Testis (tissue), 3 donors: ENCODE measurements around the gene ERMP1. TPM values are rescaled to one million over a fixed set of nuclear protein-coding genes. Genes with fewer than 3 reads are reported as not detected.

Experiments
- DNase-seq: peaks from one replicate; pipeline ENCODE4 v3.0.0-alpha.2; 2019
- H3K27ac ChIP-seq, 2 donors: fragments of 200-600 bp; sonication (generic); one replicate each; pipeline ENCODE4 v1.5.1; 2019
- H3K27me3 ChIP-seq: fragments of 200-600 bp; sonication (generic); one replicate; pipeline ENCODE4 v1.5.1; 2019
- H3K36me3 ChIP-seq: fragments of 200-600 bp; sonication (generic); one replicate; pipeline ENCODE4 v1.5.1; 2017; ENCODE audit warnings: low read depth; ENCODE audit errors: missing control alignments
- H3K4me1 ChIP-seq: fragments of 200-600 bp; sonication (generic); one replicate; pipeline ENCODE4 v1.5.1; 2019
- H3K4me3 ChIP-seq, 2 donors: fragments of 200-600 bp; sonication (generic); one replicate each; pipeline ENCODE4 v1.5.1; 2017 to 2019
- H3K9me3 ChIP-seq: fragments of 200-600 bp; sonication (generic); one replicate; pipeline ENCODE4 v1.5.1; 2017
- CTCF ChIP-seq, 3 experiments: fragments of 450-650 bp in 2 of 3; fragments of 200-600 bp in 1 of 3; sonication (generic) in 1 of 3; IDR thresholded peaks; one replicate each; pipeline ENCODE4 v1.5.1; 2016 to 2019; ENCODE audit warnings: antibody characterized with exemption in 3 of 3, mild to moderate bottlenecking in 2 of 3, moderate library complexity in 1 of 3
- POLR2A ChIP-seq: fragments of 450-650 bp; IDR thresholded peaks from one replicate; pipeline ENCODE4 v1.6.1; 2017; ENCODE audit warnings: antibody characterized with exemption, mild to moderate bottlenecking, moderate library complexity
- WGBS, 2 donors: methylation state at CpG; one replicate each; pipeline ENCODE4 v1.1.5; 2018; 5-methylcytosine and 5-hydroxymethylcytosine counted together
- intact Hi-C: fragments of 100-400 bp; cut with DNase I; formaldehyde crosslinking; loops from one replicate; pipeline ENCODE4 v1.15.1; 2023; ENCODE audit warnings: low total_unique reads
- polyA plus RNA-seq: library from polyadenylated mRNA; stranded (reverse); fragments of 350-450 nt; fragmentation: Illumina TruSeq; extraction: RNeasy Lipid Tissue Mini Kit (QIAGEN cat#74804); gene quantifications from one replicate; pipeline ENCODE4 v1.2.3, GENCODE V29; 2014; ENCODE audit warnings: low read depth, low replicate concordance; ENCODE audit not compliant: insufficient read depth
- total RNA-seq, 2 donors: library from RNA; depleted of rRNA; stranded (reverse); fragments of >200 nt; gene quantifications; one replicate each; pipeline ENCODE4 v1.2.3, GENCODE V29; 2016

Gene ERMP1
- total and polyA plus RNA-seq, 3 donors from 2014 or later, result 25.7 to 28.9 (median 28.4) TPM

GRCh38 chr9:5756633-5757032, 76.3 kb downstream of the ERMP1 start:
- intact Hi-C loops, result no loop called here
- H3K9me3 ChIP-seq, result no peaks in the 10 kb centered on the region
- H3K4me1 ChIP-seq, result no peaks in the 10 kb centered on the region
- H3K4me3 ChIP-seq, result no peak overlapping the region
- H3K27ac ChIP-seq, result no peak overlapping the region
- no peaks in the 10 kb centered on the region for H3K36me3 ChIP-seq
- no peak for DNase-seq
- no peak for TF ChIP-seq POLR2A
- TF ChIP-seq CTCF (IDR thresholded peaks at IDR 0.05), result no peak
- WGBS, 2 donors, result 78 to 81% methylated on average over 3 of the region's 3 CpGs
- H3K27me3 ChIP-seq, result no peaks in the 10 kb centered on the region

DNA sequence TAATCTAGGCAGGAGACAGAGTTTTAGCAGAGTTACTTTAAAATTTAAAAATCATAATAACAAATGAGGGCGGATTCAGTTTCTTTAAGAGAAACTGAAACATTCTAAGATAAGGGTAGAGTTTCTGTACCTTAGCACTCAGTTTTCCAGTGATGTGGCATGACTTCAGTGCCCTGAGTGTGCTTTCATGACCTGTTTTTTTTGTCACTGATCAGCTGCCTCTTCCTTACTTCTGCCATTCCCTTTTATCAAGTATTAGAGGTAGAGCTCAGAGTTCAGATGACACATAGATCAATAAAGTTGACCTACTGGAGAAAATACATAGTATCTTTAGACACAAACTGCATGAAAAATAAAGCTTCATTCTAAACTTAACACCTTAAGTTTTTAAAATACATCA, 82.3 kb downstream of the ERMP1 start:
- DNase-seq, result no peak
- Histone ChIP-seq H3K27ac (no peak overlapping the region), H3K36me3 (no peaks in the 10 kb centered on the region), H3K27me3 (no peaks in the 10 kb centered on the region), H3K9me3 (no peaks in the 10 kb centered on the region), H3K4me3 (no peak overlapping the region), H3K4me1 (no peaks in the 10 kb centered on the region)
- WGBS, 2 donors, result 73 to 74% methylated on average over 1 of the region's 1 CpG
- intact Hi-C loops, result no loop called here
- TF ChIP-seq CTCF (IDR thresholded peaks at IDR 0.05), result no peak
- TF ChIP-seq POLR2A, result no peak

DNA sequence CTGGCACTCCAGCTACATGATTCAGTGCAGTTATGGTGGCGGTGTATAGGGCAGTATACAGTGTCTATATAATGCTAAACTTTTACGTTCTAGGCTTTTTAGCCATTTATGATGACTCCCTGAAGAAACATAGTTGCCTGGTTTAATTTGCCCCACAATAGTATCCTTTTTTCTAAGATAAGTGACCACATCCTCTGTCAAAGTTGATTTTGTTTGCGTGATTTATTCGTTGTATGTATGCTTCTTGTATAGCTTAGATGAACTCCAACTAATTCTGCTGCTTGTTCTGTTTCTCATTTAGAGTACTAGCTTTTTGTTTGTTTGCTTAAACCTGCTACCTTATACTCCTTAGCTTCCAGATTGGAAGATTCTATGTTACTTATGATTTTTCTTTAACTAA, 83.6 kb downstream of the ERMP1 start:
- DNase-seq, result no peak
- Histone ChIP-seq H3K4me3 (no peak overlapping the region), H3K27me3 (no peaks in the 10 kb centered on the region), H3K27ac (no peak overlapping the region), H3K36me3 (no peaks in the 10 kb centered on the region), H3K4me1 (no peaks in the 10 kb centered on the region), H3K9me3 (no peaks in the 10 kb centered on the region)
- TF ChIP-seq CTCF (IDR thresholded peaks at IDR 0.05) (no peak), POLR2A (no peak)
- WGBS, 2 donors, result 65 to 80% methylated on average over 4 of the region's 4 CpGs
- intact Hi-C loops, result no loop called here

DNA sequence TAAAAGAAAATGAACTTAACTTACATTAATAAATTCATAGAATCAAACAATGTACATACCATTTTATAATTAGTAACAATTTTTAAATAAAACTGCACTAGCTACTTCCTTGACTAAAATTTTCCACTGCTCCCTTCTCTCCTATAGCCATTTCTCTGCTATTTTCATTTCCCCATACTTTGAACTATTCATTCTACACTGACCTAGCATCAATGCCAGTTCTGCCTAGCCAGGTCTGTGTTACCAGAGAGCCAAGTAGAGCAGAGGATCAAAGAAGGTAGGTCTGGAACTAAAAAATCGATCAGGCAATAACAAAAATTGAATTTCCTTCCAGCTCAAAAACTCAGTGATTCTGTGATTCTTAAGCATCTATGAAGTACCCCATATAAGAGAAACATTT, 84.5 kb downstream of the ERMP1 start:
- intact Hi-C loops, result no loop called here
- Histone ChIP-seq H3K4me1 (no peaks in the 10 kb centered on the region), H3K9me3 (no peaks in the 10 kb centered on the region), H3K4me3 (no peak overlapping the region), H3K36me3 (no peaks in the 10 kb centered on the region), H3K27ac (no peak overlapping the region), H3K27me3 (no peaks in the 10 kb centered on the region)
- no peak for DNase-seq
- TF ChIP-seq CTCF (IDR thresholded peaks at IDR 0.05), result no peak
- TF ChIP-seq POLR2A, result no peak
- WGBS, 2 donors, result 97 to 98% methylated on average over 1 of the region's 1 CpG

GRCh38 chr9:5743109-5743508, 89.8 kb downstream of the ERMP1 start:
- Histone ChIP-seq H3K36me3 (no peaks in the 10 kb centered on the region), H3K4me3 (no peak overlapping the region), H3K27me3 (no peaks in the 10 kb centered on the region), H3K4me1 (no peaks in the 10 kb centered on the region), H3K9me3 (no peaks in the 10 kb centered on the region), H3K27ac (no peak overlapping the region)
- no peak for DNase-seq
- intact Hi-C loops, result no loop called here
- WGBS, 2 donors, result 89 to 95% methylated on average over 3 of the region's 3 CpGs
- TF ChIP-seq CTCF (IDR thresholded peaks at IDR 0.05) (no peak), POLR2A (no peak)
